GM12878 (cell line): ENCODE measurements around the gene RND1.

ENCODE experiments used
- CREM ChIP-seq: IDR thresholded peaks from 2 replicates; pipeline ENCODE4 v1.6.1; 2014; ENCODE audit warnings: antibody characterized with exemption, low read depth
- CTCF ChIP-seq, 3 experiments: IDR thresholded peaks in 2 of 3; conservative IDR thresholded peaks in 1 of 3; 2 replicates each; pipeline ENCODE4 v1.5.1; 2011; ENCODE audit warnings: low read depth in 3 of 3, low read length in 3 of 3, mild to moderate bottlenecking in 3 of 3, control low read depth in 2 of 3, moderate library complexity in 2 of 3, inconsistent platforms in 1 of 3, mixed read lengths in 1 of 3; ENCODE audit not compliant: control insufficient read depth in 2 of 3, insufficient read depth in 1 of 3; ENCODE audit errors: extremely low read depth in 1 of 3
- EED ChIP-seq: sonication (generic); IDR thresholded peaks from 2 replicates; pipeline ENCODE4 v1.6.1; 2016; ENCODE audit warnings: antibody characterized with exemption, low read depth
- EZH2 ChIP-seq: IDR thresholded peaks from 2 replicates; pipeline ENCODE4 v1.6.1; 2012; ENCODE audit warnings: low read depth, mild to moderate bottlenecking, control low read depth, inconsistent platforms, low read length, borderline replicate concordance; ENCODE audit not compliant: control insufficient read depth
- GABPA ChIP-seq: IDR thresholded peaks from 2 replicates; pipeline ENCODE4 v1.6.1; 2014; ENCODE audit warnings: antibody characterized with exemption, low read depth, mild to moderate bottlenecking, inconsistent platforms
- POLR2AphosphoS5 ChIP-seq: IDR thresholded peaks from 2 replicates; pipeline ENCODE4 v1.6.1; 2011; ENCODE audit warnings: mild to moderate bottlenecking, low read length, inconsistent platforms
- RFX5 ChIP-seq: IDR thresholded peaks from 2 replicates; pipeline ENCODE4 v1.6.1; 2011; ENCODE audit warnings: low read depth, low read length, improper control_type of control experiment
- ZNF274 ChIP-seq: IDR thresholded peaks from one replicate; pipeline ENCODE4 v1.8.0; 2011; ENCODE audit not compliant: insufficient read length, insufficient read depth

- TF ChIP-seq POLR2AphosphoS5 (no peak), CTCF (IDR thresholded peaks at IDR 0.05 in 2 of 3, conservative IDR thresholded peaks at IDR 0.05 in 1 of 3; ENCODE audit: control insufficient read depth in 2 of 3, extremely low read depth in 1 of 3, insufficient read depth in 1 of 3, low read depth in 3 of 3, low read length in 3 of 3) (no peak), ZNF274 (no peak), GABPA (no peak), RFX5 (no peak), EZH2 (no peak), CREM (no peak), EED (no peak)
These were observed 15.0 kb upstream of the RND1 start for GRCh38 chr12:48880647-48881046.
